Body of pancreas (tissue), 4 donors: ENCODE data around the gene FAM120B.

Experiments
- CTCF ChIP-seq, 7 experiments: fragments of 450-650 bp in 4 of 7; fragments of 200-600 bp in 3 of 7; sonication (generic) in 3 of 7; IDR thresholded peaks; one replicate each; pipeline ENCODE4 v1.5.1; 2016 to 2019; ENCODE audit warnings: antibody characterized with exemption in 7 of 7
- POLR2A ChIP-seq, 3 donors: fragments of 450-650 bp; IDR thresholded peaks; one replicate each; pipeline ENCODE4 v1.6.1; 2016; ENCODE audit warnings: antibody characterized with exemption in 3 of 3, mild to moderate bottlenecking in 2 of 3

- TF ChIP-seq POLR2A (IDR thresholded peaks at IDR 0.05) (no peak), CTCF (IDR thresholded peaks at IDR 0.05) (no peak)
Observed at GRCh38 chr6:170368544-170368943, 62.0 kb downstream of the FAM120B start.
